Measurements from ENCODE around the gene HNRNPK.

The HNRNPK gene

DNA sequence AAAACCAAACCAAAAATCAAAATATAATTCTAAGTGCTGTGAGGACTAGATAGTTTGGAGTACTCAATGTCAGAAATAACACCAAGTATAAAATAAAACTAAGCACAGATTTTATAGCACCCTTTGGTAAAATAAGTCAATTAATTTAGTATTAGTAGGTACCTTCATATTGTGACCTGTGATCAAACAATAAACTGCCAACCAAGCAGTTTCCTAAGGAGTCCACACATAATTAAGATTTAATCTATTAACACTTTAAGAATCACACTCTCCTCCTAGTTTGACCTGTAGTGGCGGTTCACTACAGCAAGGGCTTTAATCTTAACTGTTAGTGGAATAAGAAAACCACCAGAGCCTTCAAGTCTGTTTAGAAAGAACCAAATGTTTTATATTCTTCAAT, 2.8 kb downstream of the HNRNPK start:
- Histone ChIP-seq H3K27ac (replicated peaks) (no peak overlapping the region), H3K27me3 (ENCODE audit: insufficient read depth, poor library complexity, severe bottlenecking) (no peaks in the 10 kb centered on the region), H3K4me3 (replicated peaks; ENCODE audit: insufficient read depth, low read length) (peak overlapping the region; percentile 63; the same call in 1 of the 2 replicates)
- TF ChIP-seq POLR2AphosphoS5 (IDR thresholded peaks at IDR 0.05; ENCODE audit: low read depth) = no peak
- no peak for TF ChIP-seq GABPA (IDR thresholded peaks at IDR 0.05; ENCODE audit: low read depth)
- TF ChIP-seq, protein P1, sequence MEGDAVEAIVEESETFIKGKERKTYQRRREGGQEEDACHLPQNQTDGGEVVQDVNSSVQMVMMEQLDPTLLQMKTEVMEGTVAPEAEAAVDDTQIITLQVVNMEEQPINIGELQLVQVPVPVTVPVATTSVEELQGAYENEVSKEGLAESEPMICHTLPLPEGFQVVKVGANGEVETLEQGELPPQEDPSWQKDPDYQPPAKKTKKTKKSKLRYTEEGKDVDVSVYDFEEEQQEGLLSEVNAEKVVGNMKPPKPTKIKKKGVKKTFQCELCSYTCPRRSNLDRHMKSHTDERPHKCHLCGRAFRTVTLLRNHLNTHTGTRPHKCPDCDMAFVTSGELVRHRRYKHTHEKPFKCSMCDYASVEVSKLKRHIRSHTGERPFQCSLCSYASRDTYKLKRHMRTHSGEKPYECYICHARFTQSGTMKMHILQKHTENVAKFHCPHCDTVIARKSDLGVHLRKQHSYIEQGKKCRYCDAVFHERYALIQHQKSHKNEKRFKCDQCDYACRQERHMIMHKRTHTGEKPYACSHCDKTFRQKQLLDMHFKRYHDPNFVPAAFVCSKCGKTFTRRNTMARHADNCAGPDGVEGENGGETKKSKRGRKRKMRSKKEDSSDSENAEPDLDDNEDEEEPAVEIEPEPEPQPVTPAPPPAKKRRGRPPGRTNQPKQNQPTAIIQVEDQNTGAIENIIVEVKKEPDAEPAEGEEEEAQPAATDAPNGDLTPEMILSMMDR (IDR thresholded peaks at IDR 0.05; ENCODE audit: insufficient read depth, low read length) = no peak
- TF ChIP-seq, protein P2, sequence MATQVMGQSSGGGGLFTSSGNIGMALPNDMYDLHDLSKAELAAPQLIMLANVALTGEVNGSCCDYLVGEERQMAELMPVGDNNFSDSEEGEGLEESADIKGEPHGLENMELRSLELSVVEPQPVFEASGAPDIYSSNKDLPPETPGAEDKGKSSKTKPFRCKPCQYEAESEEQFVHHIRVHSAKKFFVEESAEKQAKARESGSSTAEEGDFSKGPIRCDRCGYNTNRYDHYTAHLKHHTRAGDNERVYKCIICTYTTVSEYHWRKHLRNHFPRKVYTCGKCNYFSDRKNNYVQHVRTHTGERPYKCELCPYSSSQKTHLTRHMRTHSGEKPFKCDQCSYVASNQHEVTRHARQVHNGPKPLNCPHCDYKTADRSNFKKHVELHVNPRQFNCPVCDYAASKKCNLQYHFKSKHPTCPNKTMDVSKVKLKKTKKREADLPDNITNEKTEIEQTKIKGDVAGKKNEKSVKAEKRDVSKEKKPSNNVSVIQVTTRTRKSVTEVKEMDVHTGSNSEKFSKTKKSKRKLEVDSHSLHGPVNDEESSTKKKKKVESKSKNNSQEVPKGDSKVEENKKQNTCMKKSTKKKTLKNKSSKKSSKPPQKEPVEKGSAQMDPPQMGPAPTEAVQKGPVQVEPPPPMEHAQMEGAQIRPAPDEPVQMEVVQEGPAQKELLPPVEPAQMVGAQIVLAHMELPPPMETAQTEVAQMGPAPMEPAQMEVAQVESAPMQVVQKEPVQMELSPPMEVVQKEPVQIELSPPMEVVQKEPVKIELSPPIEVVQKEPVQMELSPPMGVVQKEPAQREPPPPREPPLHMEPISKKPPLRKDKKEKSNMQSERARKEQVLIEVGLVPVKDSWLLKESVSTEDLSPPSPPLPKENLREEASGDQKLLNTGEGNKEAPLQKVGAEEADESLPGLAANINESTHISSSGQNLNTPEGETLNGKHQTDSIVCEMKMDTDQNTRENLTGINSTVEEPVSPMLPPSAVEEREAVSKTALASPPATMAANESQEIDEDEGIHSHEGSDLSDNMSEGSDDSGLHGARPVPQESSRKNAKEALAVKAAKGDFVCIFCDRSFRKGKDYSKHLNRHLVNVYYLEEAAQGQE (IDR thresholded peaks at IDR 0.05; ENCODE audit: insufficient replicate concordance, low read depth) = no peak
- TF ChIP-seq SPI1 (IDR thresholded peaks at IDR 0.05; ENCODE audit: borderline replicate concordance, low read depth) = no peak
- DNase-seq (ENCODE audit: low read depth in 1 of 2, low spot score in 1 of 2) = no peak

DNA sequence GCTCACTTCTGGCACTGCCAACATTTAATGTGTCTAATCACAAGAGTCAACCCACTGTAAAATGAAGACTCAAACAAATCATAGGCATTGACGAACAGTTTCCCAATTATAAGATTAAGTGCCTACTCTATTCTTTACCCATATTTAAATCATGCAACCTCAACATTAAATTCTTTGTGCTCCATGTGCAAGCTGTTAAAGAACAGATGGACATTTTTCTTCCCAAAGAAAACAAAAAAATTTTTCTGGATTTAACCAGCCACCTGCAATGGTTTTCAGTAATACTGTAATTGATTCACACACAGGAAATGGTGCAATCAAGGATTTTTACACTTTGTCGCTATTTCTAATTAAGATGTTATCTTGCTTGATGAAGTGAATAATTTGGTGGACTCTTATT, 3.6 kb downstream of the HNRNPK start:
- DNase-seq (ENCODE audit: low read depth in 1 of 2, low spot score in 1 of 2) = no peak
- TF ChIP-seq SPI1 (IDR thresholded peaks at IDR 0.05; ENCODE audit: borderline replicate concordance, low read depth) = no peak
- no peak for TF ChIP-seq POLR2AphosphoS5 (IDR thresholded peaks at IDR 0.05; ENCODE audit: low read depth)
- TF ChIP-seq GABPA (IDR thresholded peaks at IDR 0.05; ENCODE audit: low read depth) = no peak
- TF ChIP-seq, protein P1 (IDR thresholded peaks at IDR 0.05; ENCODE audit: insufficient read depth, low read length) = no peak
- TF ChIP-seq, protein P2 (IDR thresholded peaks at IDR 0.05; ENCODE audit: insufficient replicate concordance, low read depth) = no peak
- H3K27ac ChIP-seq (replicated peaks) = no peak overlapping the region
- H3K27me3 ChIP-seq (ENCODE audit: insufficient read depth, poor library complexity, severe bottlenecking) = no peaks in the 10 kb centered on the region
- no peak overlapping the region for H3K4me3 ChIP-seq (replicated peaks; ENCODE audit: insufficient read depth, low read length)

DNA sequence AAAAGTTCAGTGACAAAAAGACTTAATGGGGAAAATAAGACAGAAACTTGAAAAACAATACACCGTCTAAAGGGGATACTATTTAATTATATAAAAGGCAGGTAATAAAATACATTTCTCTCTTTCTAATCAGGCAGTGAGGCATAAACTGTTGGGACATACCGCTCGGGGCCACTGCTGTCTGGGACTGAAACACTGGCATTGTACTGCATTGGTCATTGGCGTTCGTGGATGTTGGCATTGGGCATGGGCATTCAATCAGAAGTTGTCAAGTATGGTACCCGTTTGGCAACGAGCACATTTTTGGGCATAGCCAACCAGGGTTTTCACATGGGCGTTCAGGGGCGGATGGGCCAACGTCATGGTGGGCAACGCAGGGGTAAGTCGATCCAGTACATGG, 4.7 kb downstream of the HNRNPK start:
- Histone ChIP-seq H3K4me3 (replicated peaks; ENCODE audit: insufficient read depth, low read length) (no peak overlapping the region), H3K27me3 (ENCODE audit: insufficient read depth, poor library complexity, severe bottlenecking) (no peaks in the 10 kb centered on the region), H3K27ac (replicated peaks) (no peak overlapping the region)
- DNase-seq (ENCODE audit: low read depth in 1 of 2, low spot score in 1 of 2) = no peak
- TF ChIP-seq POLR2AphosphoS5 (IDR thresholded peaks at IDR 0.05; ENCODE audit: low read depth) (0 out of 2 replicates have a peak, but pooled peaks have one; percentile 30), SPI1 (IDR thresholded peaks at IDR 0.05; ENCODE audit: borderline replicate concordance, low read depth) (no peak), GABPA (IDR thresholded peaks at IDR 0.05; ENCODE audit: low read depth) (no peak)
- TF ChIP-seq, protein P2 (IDR thresholded peaks at IDR 0.05; ENCODE audit: insufficient replicate concordance, low read depth) = no peak
- TF ChIP-seq, protein P1 (IDR thresholded peaks at IDR 0.05; ENCODE audit: insufficient read depth, low read length) = no peak

Measured in HL-60 (cell line).